Thymus (tissue), 14 donors: ENCODE measurements around the gene ALX3. TPM values are rescaled to one million over a fixed set of nuclear protein-coding genes. Genes with fewer than 3 reads are reported as not detected.

Experiments
- DNase-seq, 9 donors: peaks; one replicate each; pipeline ENCODE4 v3.0.0-alpha.2; 2013; ENCODE audit warnings: low spot score in 9 of 9, low read depth in 6 of 9, missing footprints in 1 of 9
- H3K27ac ChIP-seq, 2 donors: one replicate each; pipeline ENCODE4 v1.5.1; 2013; ENCODE audit warnings: control low read depth in 1 of 2, low read depth in 1 of 2, low read length in 1 of 2, mild to moderate bottlenecking in 1 of 2, moderate library complexity in 1 of 2
- H3K27me3 ChIP-seq, 2 donors: one replicate each; pipeline ENCODE4 v1.5.1; 2013; ENCODE audit warnings: low read length in 1 of 2; ENCODE audit not compliant: control insufficient read depth in 2 of 2, insufficient read depth in 1 of 2
- H3K36me3 ChIP-seq, 2 donors: one replicate each; pipeline ENCODE4 v1.5.1; 2013; ENCODE audit warnings: low read length in 1 of 2, mild to moderate bottlenecking in 1 of 2, moderate library complexity in 1 of 2; ENCODE audit not compliant: control insufficient read depth in 2 of 2, insufficient read depth in 2 of 2
- H3K4me1 ChIP-seq, 2 donors: one replicate each; pipeline ENCODE4 v1.5.1; 2013; ENCODE audit warnings: low read length in 2 of 2; ENCODE audit not compliant: control insufficient read depth in 2 of 2, insufficient read depth in 2 of 2
- H3K4me3 ChIP-seq, 2 donors: one replicate each; pipeline ENCODE4 v1.5.1; 2013; ENCODE audit warnings: low read length in 2 of 2, control low read depth in 1 of 2, mild to moderate bottlenecking in 1 of 2
- H3K9me3 ChIP-seq, 2 donors: one replicate each; pipeline ENCODE4 v1.5.1; 2013; ENCODE audit warnings: low read length in 1 of 2, mild to moderate bottlenecking in 1 of 2; ENCODE audit not compliant: control insufficient read depth in 2 of 2, insufficient read depth in 1 of 2
- WGBS: extraction: QIAGEN DNeasy Blood & Tissue Kit; methylation state at CpG from one replicate; pipeline ENCODE4 v1.1.7; 2013; 5-methylcytosine and 5-hydroxymethylcytosine counted together
- long read RNA-seq, 10 donors: transcript quantifications; one replicate each; lab custom pipeline, GENCODE V29; 2026
- polyA plus RNA-seq: library from polyadenylated mRNA; stranded (reverse); fragments of 200-250 nt; gene quantifications from one replicate; pipeline ENCODE4 v1.2.3, GENCODE V29; 2013
- total RNA-seq: library from RNA; stranded (reverse); fragments of 120-200 nt; gene quantifications from one replicate; pipeline ENCODE4 v1.2.4, GENCODE V29; 2013
- donor health status: healthy.

The ALX3 gene
- total RNA-seq: 0.14 TPM
- polyA plus RNA-seq: 0.16 TPM
- long read RNA-seq, donor 1, partial matches to known transcripts: 0 of 1 reads
- long read RNA-seq, donor 1, other reads (novel, unspliced or antisense): 0 of 1 reads
- long read RNA-seq, donor 2: 0 reads
- long read RNA-seq, donor 3: 0 reads
- long read RNA-seq, donor 4, partial matches to known transcripts: 0 of 2 reads
- long read RNA-seq, donor 4, other reads (novel, unspliced or antisense): 0 of 2 reads
- long read RNA-seq, donor 5: 0 reads
- long read RNA-seq, donor 6: 0 reads
- long read RNA-seq, donor 7: 0 reads
- long read RNA-seq, donor 8: 0 reads
- long read RNA-seq, donor 9: 0 reads
- long read RNA-seq, donor 10: 0 reads

DNA sequence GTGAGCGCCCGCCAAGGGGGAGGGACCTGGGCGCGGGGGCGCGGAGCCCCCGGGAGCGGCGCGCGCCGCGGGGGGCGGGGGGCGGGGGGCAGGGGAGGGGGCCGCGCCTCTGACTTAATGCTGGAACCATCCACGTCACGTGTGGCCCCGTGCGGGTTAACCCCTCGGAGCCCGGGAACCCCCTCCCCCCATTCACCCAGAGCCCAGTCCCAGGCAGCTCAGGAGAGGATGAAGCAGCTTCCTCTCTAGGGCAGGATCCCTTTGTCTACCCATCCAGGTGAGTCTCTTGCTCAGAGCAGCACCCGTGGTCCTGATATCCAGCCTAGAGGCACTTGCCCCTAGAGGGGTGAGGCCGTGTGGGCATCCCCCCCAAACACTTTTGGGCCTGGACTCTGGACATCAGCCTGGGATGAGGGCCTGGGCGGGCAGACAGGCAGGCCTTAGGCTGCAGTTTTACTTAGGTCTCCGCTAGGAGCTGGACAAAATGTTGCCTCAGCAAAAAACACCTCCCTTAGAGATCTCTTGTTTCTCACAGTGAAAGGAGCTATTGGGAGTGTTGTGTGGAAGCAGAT is at the start of gene ALX3:
TSS of gene ALX3 (minus strand) at position 2 of the 572 bp plus-strand sequence. CDS start 60 bp downstream, outside the sequence.
- H3K4me1 ChIP-seq: peaks cover 0 to 9% of the 10 kb centered on the region in 2 donors
- peaks cover 70 to 92% of the 10 kb centered on the region in 2 donors for H3K27me3 ChIP-seq
- peaks cover 3% of the 10 kb centered on the region in 2 donors for H3K9me3 ChIP-seq
- no peak for DNase-seq
- no peaks in the 10 kb centered on the region for H3K36me3 ChIP-seq
- no peak within 1 kb of the TSS for H3K27ac ChIP-seq
- WGBS: 14% methylated on average over 27 of the region's 27 CpGs
- H3K4me3 ChIP-seq: no peak within 1 kb of the TSS

DNA sequence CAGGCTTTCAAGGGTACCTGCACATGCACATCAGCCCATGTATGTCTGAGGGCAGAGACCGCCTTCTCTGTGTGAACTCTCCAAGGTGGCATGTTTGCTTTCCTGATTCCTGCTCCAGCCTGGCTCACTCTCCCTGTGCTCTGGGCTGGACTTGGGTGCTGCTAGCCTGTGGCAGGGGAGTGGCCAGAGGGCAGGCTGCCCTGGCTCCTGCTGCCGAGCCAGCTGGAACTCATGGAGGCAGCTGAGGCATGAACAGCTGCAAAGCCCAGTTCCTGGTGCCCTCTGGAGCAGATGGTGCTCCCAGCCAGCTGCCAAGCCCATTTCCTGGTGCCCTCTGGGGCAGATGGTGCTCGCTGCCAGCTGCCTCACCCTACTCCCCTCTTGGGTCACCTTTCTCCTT is 49.4 kb upstream of the ALX3 start:
- H3K4me1 ChIP-seq: no peaks in the 10 kb centered on the region
- peaks cover 0 to 26% of the 10 kb centered on the region in 2 donors for H3K27me3 ChIP-seq
- DNase-seq: no peak
- H3K9me3 ChIP-seq: peaks cover 0 to 16% of the 10 kb centered on the region in 2 donors
- WGBS: 88% methylated on average over 3 of the region's 3 CpGs
- no peak overlapping the region for H3K27ac ChIP-seq
- H3K36me3 ChIP-seq: no peaks in the 10 kb centered on the region
- no peak overlapping the region for H3K4me3 ChIP-seq

DNA sequence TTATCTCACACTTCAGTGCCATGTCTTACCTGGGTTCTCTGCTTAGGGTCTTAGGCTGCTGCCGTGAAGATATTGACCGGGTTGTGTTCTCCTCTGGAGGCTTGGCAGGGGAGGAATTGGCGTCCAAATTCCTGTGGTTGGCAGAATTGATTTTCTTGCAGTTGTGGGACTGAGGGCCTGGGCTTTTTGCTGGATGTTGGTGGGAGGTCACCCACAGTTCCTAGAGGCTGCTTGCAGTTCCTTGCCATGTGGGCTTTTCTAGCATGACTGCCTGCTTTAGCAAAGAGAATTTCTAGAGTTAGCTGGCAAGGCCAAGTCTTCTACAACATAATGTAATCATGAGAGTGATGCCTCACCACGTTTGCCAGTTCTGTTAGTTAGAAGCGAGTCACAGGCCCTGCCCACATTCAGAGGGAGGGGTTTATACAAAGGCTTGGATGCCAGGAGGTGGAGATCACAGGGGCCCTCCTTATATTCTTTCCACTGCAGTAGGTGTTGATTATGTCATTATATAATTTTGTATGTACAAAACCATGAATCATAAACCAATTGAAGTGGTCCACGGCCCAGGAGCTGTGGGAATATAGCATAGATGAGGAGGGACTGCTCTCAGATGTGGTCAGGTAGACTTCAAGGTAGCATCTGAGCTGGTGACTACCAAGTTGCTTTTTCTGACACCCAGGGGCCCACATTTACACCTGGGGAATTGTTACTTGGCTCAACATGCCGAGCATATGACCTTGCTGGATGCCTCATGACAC is 48.3 kb upstream of the ALX3 start:
- Histone ChIP-seq H3K4me1 (no peaks in the 10 kb centered on the region), H3K27me3 (peaks cover 0 to 36% of the 10 kb centered on the region in 2 donors), H3K9me3 (peaks cover 0 to 16% of the 10 kb centered on the region in 2 donors), H3K4me3 (no peak overlapping the region), H3K36me3 (no peaks in the 10 kb centered on the region), H3K27ac (no peak overlapping the region)
- WGBS: 83% methylated on average over 7 of the region's 7 CpGs
- no peak for DNase-seq

GRCh38 chr1:110114784-110115183 is 44.3 kb upstream of the ALX3 start:
- no peak for DNase-seq
- no peaks in the 10 kb centered on the region for H3K9me3 ChIP-seq
- WGBS: 82% methylated on average over 5 of the region's 5 CpGs

GRCh38 chr1:110114173-110114572 is 43.7 kb upstream of the ALX3 start:
- no peaks in the 10 kb centered on the region for H3K4me1 ChIP-seq
- H3K4me3 ChIP-seq: no peak overlapping the region
- H3K27ac ChIP-seq: no peak overlapping the region
- no peaks in the 10 kb centered on the region for H3K36me3 ChIP-seq
- H3K27me3 ChIP-seq: peaks cover 0 to 59% of the 10 kb centered on the region in 2 donors
- DNase-seq: no peak
- WGBS: 92% methylated on average over 5 of the region's 5 CpGs
- H3K9me3 ChIP-seq: no peaks in the 10 kb centered on the region

More at GRCh38 chr1:110114784-110115183, 44.3 kb upstream of the ALX3 start:
- no peaks in the 10 kb centered on the region for H3K36me3 ChIP-seq
- H3K27me3 ChIP-seq: peaks cover 0 to 56% of the 10 kb centered on the region in 2 donors
- no peaks in the 10 kb centered on the region for H3K4me1 ChIP-seq
- H3K27ac ChIP-seq: no peak overlapping the region
- no peak overlapping the region for H3K4me3 ChIP-seq

- 74% methylated on average over 5 of the region's 5 CpGs for WGBS
- no peak for DNase-seq
- H3K9me3 ChIP-seq: no peaks in the 10 kb centered on the region
- no peak overlapping the region for H3K27ac ChIP-seq
- H3K36me3 ChIP-seq: no peaks in the 10 kb centered on the region
- H3K27me3 ChIP-seq: peaks cover 0 to 63% of the 10 kb centered on the region in 2 donors
- no peaks in the 10 kb centered on the region for H3K4me1 ChIP-seq
- H3K4me3 ChIP-seq: no peak overlapping the region
These were observed 43.1 kb upstream of the ALX3 start for GRCh38 chr1:110113551-110113950.

- 85% methylated on average over 9 of the region's 9 CpGs for WGBS
- peaks cover 0 to 63% of the 10 kb centered on the region in 2 donors for H3K27me3 ChIP-seq
- H3K36me3 ChIP-seq: no peaks in the 10 kb centered on the region
- peak overlapping the region in 1 of 2 donors; percentile 10 for H3K27ac ChIP-seq
- no peaks in the 10 kb centered on the region for H3K4me1 ChIP-seq
- no peak for DNase-seq
- H3K4me3 ChIP-seq: no peak overlapping the region
- H3K9me3 ChIP-seq: no peaks in the 10 kb centered on the region
These were observed 42.2 kb upstream of the ALX3 start for GRCh38 chr1:110112656-110113055.

DNA sequence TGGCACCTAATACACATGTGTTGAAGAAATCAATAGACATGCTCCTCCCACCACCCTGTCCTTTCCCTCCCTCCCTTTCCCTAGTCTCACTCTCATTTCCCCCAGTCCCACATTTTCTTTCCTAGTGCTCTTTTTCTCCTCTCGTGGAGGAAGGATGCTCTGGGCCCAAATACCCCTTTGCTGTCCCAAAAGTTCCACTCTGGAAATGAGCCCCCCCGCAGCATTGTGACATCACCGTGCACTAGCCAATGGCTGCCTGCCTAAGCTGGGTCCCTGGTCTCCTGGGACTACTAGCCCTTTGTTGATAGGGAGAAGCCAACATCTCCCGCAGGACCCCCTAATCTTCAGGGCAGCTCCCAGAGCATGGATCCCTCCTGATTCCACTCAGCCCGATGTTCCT is 41.7 kb upstream of the ALX3 start, which contains the start of gene UBL4B:
TSS of gene UBL4B (plus strand) at position 301 of the 400 bp plus-strand sequence. CDS start at position 393, 92 bp downstream.
- peak within 1 kb of the TSS in 1 of 2 donors; percentile 10 for H3K27ac ChIP-seq
- 85% methylated on average over 5 of the region's 5 CpGs for WGBS
- DNase-seq: no peak
- H3K9me3 ChIP-seq: no peaks in the 10 kb centered on the region
- no peak within 1 kb of the TSS for H3K4me3 ChIP-seq
- peaks cover 0 to 63% of the 10 kb centered on the region in 2 donors for H3K27me3 ChIP-seq
- H3K36me3 ChIP-seq: no peaks in the 10 kb centered on the region
- no peaks in the 10 kb centered on the region for H3K4me1 ChIP-seq

GRCh38 chr1:110111081-110111480 is 40.6 kb upstream of the ALX3 start:
- H3K27me3 ChIP-seq: peaks cover 0 to 55% of the 10 kb centered on the region in 2 donors
- H3K9me3 ChIP-seq: no peaks in the 10 kb centered on the region
- no peak for DNase-seq
- no peaks in the 10 kb centered on the region for H3K36me3 ChIP-seq
- no peak overlapping the region for H3K27ac ChIP-seq
- H3K4me1 ChIP-seq: no peaks in the 10 kb centered on the region
- WGBS: 89% methylated on average over 4 of the region's 4 CpGs
- H3K4me3 ChIP-seq: no peak overlapping the region
